Measurements from ENCODE around the gene NOXRED1. TPM values are rescaled to one million over a fixed set of nuclear protein-coding genes. Genes with fewer than 3 reads are reported as not detected.
"Not testable (repeated sequence)": the region's sequence is repeated elsewhere in the genome, so short reads cannot be mapped to it uniquely, and the experiment has no call there.

The NOXRED1 gene, protein sequence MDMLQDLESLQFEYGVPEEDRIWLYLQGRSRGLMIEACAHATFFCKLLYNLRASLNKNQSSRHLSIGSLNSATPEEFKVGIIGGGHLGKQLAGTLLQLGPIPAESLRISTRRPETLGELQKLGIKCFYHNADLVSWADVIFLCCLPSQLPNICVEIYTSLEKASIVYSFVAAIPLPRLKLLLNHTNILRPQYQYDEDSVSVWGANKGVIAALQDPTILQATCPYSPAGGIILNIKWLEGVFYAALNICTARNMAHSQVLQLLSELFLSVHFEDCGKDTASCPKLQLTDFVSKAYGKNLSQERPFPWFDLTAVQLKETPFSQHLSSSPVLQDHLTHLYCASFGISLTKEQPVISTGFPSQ
- 0.48 TPM for polyA plus RNA-seq (ENCODE audit: insufficient read length)

DNA sequence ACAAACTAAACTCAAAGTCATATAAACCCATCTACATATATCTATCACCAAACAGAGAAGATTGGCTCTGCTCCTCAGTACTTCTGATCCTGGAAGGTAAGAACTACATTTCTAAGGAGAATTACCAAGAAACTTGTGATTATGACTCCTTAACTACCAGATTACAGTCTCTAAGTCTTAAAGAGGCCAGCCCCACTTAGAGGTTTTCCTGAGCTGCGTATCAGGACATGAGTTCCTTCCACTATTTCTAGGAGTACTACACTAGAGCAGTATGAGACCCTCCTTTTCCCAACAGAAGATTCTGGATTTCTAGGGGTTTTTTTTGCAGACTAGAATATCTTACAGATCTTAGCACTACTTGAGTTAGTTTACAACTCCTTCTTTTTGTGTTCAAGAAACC, at the start of gene NOXRED1:
Gene NOXRED1 (minus strand): TSS at position 101 of the 400 bp plus-strand sequence. CDS start 634 bp downstream, outside the sequence.
- no peak for DNase-seq

GRCh38 chr14:77470224-77470870, 47.0 kb upstream of the NOXRED1 start:
- no peak for DNase-seq

- DNase-seq = no peak
Measured at GRCh38 chr14:77469539-77469938, 46.2 kb upstream of the NOXRED1 start.

DNA sequence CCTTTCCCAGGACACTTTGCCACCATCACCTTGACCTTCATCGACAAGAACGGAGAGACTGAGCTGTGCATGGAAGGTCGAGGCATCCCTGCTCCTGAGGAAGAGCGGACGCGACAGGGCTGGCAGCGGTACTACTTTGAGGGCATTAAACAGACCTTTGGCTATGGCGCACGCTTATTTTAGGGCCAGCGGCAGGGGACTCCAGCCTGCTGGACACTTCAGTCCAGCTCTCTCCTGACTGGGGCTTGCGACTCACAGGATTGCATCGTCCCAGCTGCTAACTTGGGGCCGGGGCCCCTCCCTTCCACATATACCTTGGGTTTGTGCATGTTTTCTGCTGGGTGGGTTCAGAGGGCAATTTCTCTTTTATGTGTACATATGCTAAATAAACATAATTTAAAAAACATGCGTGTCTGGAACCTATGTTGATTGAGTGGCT, 45.8 kb upstream of the NOXRED1 start:
- DNase-seq = no peak

- DNase-seq = no peak
Measured at GRCh38 chr14:77467801-77468200, 44.5 kb upstream of the NOXRED1 start.

- peak; percentile 33 for DNase-seq
Measured at GRCh38 chr14:77459072-77459723, 35.9 kb upstream of the NOXRED1 start.

DNA sequence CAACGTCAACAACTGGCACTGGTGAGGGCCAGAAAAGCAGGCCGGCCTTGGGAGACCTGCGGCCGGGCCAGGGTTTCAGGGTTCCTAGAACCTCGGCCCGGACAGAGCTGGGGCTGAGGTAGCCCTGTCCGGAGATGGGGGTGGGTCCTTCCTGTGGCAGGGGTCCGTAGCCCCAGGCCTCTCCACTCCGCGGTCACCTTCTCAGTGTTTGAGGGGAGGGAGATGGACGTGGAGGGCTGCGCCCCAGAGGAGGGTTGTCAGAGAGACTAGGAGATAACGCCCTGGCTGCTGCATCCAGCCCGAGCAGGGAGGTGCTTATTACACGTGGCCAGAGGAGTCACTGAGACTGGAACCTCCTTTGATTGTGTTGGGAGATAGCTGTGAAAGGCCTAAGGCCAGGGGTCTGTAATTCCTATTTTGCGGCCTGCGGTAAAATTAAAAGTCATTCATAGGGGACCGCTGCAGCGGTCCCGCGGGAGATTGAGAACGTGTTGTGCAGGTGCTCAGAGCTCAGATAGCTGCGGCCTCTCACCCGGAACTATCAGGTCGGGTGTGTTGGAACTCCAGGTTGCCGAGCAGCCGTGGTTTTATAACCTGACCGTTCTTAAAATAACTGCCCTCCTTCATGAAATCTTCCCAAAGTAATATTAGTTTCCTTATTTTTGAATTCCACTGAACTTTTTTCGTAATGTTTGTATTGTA, 35.1 kb upstream of the NOXRED1 start:
- DNase-seq = peak; percentile 29

DNA sequence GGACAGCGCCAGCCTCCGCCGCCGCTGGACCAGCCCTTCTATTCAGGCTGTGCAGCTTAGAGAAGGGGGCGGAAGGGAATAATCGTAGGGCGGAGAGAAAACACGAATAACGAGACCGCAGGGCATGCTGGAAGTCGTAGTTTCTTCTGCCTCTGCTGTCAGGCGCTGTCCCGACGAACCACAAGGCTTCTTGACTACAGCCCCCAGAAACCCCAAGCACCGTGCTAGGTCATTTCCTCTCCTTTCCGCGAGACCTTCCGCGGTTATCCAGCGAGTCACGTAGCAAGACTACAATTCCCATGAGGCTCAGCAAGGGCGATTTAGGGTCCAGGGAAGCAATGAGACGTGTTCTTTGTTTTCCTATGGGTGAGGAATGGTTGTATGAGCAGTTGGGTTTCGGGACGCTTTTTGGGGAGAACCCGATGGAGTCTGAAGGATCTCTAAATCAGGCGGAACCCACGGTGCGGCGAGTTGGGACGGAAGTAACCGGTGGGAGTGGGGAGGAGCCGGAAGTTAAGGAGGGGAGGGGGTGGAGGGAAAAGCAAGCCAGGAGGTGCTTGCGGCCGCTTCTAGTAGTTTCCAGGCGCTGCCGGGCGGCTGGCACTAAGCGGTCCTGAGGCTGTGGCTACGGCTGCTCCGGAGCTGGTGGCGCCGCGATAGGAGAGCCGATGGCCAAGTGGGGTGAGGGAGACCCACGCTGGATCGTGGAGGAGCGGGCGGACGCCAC, 34.4 kb upstream of the NOXRED1 start, which contains the start of the genes AHSA1 and VIPAS39:
Gene AHSA1 (plus strand): TSS at position 572 of the 727 bp plus-strand sequence. CDS start 97 bp downstream, at position 669.
Gene VIPAS39 (minus strand): TSS at position 80 of the 727 bp plus-strand sequence. CDS start 3,499 bp downstream, outside the sequence.
- peak; percentile 98 for DNase-seq

DNA sequence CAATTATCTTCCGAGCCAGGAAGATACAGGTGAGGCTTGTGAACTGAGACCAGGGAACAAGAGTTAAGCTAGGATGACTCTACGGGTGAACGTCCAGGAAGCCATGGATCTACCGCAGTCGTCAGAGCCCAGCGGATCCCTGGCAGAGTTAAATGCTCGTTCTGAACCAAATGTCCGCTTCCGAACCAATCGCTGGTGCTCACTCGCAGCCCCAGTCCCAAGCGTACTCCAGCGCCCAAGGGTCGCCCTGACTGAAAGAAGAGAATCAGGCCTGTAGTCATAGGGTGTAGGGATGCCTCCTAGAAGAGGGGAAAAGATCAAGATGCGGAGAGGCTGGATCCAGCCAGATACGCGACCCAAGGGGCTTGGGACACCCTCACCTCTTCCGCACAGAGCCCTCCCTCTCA, 33.8 kb upstream of the NOXRED1 start:
- DNase-seq = no peak

GRCh38 chr14:77455966-77456640, 32.8 kb upstream of the NOXRED1 start:
- no peak for DNase-seq

GRCh38 chr14:77442196-77442595, 18.9 kb upstream of the NOXRED1 start:
- DNase-seq = no peak

DNA sequence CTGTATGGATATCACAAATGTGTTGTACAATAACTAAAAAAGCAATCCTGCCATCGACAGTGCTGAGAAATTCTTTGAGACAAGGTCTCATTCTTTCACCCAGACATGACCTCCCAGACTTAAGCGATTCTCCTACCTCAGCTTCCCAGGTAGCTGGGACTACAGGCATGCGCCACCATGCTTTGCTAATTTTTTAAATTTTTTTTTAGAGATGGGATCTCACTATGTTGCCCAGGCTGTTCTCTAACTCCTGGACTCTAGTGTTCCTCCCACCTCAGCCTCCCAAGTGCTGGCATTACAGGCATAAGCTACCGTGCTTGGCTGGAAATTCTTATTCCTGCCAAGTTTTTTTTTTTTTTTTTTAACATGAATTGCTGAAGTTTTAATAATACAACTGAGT, 16.5 kb upstream of the NOXRED1 start:
- DNase-seq = no peak

GRCh38 chr14:77438596-77438995, 15.3 kb upstream of the NOXRED1 start:
- DNase-seq = no peak

GRCh38 chr14:77436042-77436441, 12.7 kb upstream of the NOXRED1 start:
- no peak for DNase-seq

GRCh38 chr14:77426396-77426795, 3.1 kb upstream of the NOXRED1 start:
- DNase-seq = no peak

GRCh38 chr14:77424862-77425261, 1.5 kb upstream of the NOXRED1 start:
- no peak for DNase-seq

DNA sequence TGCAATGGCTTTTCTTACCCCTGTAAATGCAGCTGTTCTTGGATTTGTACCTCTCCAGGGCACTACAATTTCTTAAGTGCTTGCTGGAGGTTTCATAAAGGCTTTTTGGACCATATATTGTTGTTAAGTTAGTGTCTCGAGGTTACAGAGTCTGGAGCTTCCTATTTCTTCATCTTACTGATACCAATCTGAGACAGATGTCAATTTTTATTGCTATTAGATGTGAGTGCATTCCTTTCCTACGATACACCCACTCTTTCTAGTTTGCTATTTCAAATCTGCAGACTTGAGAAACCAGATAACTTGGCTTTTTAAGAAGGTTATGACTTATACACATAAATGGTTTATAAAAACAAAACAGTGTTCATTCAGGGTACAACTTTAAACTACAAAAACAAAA, 2.1 kb downstream of the NOXRED1 start:
- no peak for DNase-seq

GRCh38 chr14:77416836-77417235, 6.5 kb downstream of the NOXRED1 start:
- no peak for DNase-seq

DNA sequence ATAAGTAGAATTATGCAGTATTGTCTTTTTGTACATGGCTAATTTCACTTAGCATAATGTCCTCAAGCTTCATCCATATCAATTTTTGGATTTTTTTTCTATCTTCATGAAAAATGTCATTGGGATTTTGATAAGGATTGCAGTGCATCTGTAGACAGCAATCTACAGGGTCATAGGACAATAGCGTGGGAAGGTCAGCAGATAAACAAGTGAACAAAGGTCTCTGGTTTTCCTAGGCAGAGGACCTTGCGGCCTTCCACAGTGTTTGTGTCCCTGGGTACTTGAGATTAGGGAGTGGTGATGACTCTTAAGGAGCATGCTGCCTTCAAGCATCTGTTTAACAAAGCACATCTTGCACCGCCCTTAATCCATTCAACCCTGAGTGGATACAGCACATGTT, 7.2 kb downstream of the NOXRED1 start:
- DNase-seq = not testable (repeated sequence)

DNA sequence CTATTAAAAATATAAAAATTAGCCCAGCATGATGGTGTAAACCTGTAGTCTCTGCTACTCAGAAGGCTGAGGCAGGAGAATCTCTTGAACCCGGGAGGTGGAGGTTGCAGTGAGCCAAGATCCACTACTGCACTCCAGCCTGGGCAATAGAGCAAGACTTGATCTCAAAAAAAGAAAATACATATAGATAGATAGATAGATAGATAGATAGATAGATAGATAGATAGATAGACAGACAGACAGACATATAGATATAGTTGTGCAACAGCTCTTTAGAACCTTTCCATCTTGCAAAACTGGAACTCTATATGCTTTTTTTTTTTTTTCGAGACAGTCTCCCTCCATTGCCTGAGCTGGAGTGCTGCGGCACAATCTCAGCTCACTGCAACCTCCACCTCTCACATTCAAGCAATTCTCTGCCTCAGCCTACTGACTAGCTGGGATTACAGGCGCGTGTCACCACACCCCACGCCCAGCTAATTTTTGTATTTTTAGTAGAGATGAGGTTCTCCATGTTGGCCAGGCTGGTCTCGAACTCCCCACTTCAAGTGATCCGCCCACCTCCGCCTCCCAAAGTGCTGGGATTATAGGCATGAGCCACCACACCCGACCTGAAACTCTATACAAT, 7.8 kb downstream of the NOXRED1 start:
- not testable (repeated sequence) for DNase-seq

DNA sequence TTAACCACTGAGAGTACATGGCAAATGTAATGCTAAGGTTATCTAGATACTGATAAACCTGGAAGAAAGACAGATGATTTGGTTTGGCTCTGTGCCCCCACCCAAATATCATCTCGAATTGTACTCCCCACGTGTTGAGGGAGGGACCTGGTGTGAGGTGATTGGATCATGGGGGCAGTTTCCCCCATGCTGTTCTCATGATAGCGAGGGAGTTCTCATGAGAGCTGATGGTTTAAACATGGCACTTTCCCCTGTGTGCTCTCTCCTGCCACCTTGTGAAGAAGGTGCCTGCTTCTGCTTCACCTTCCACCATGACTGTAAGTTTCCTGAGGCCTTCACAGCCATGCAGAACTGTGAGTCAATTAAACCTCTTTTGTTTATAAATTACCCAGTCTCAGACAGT, 14.2 kb downstream of the NOXRED1 start:
- DNase-seq = no peak

All from hindlimb muscle (tissue), 1 donor.